Omental fat pad (tissue), 4 donors: ENCODE results near the gene ZDHHC14. TPM values are rescaled to one million over a fixed set of nuclear protein-coding genes. Genes with fewer than 3 reads are reported as not detected.

ENCODE experiments used
- ATAC-seq: fragments of 150-250 bp; one replicate; pipeline ENCODE4 v1.9.1; 2016; ENCODE audit warnings: mild to moderate bottlenecking, moderate library complexity; ENCODE audit not compliant: low FRiP score
- DNase-seq: peaks from one replicate; pipeline ENCODE4 v3.0.0-alpha.2; 2019; ENCODE audit warnings: low spot score
- total RNA-seq, 4 donors: library from RNA; depleted of rRNA; stranded (reverse); fragments of >200 nt; gene quantifications; one replicate each; pipeline ENCODE4 v1.1.0, GENCODE V29; 2016
- TF ChIP-seq, protein P1 (sequence below), 3 donors: fragments of 450-650 bp; IDR thresholded peaks; one replicate each; pipeline ENCODE4 v1.5.1; 2016 to 2017; ENCODE audit warnings: antibody characterized with exemption in 3 of 3, mild to moderate bottlenecking in 3 of 3, moderate library complexity in 2 of 3

Gene ZDHHC14
- total RNA-seq, 4 donors from 2014 or later: 5.6 to 13.7 (median 6.9) TPM

DNA sequence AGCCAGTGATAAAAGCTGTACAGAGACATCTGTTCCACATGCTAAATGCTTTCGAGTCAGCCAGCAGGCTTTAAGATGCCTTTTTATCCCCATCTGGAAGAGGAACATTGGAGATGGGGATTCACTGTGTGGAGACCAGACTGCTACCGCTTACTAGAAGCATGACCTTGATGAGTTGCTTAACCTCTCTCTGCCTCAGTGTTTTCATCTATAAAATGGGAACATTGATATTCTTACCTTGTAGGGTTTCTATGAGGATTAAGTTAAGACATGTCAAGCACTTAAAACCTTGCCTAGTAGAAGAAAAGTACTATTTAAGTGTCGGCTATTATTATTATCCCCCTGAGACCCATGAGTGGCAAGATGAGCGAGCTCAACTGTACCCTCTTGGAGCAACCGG is 276.8 kb downstream of the ZDHHC14 start:
- TF ChIP-seq, protein P1, sequence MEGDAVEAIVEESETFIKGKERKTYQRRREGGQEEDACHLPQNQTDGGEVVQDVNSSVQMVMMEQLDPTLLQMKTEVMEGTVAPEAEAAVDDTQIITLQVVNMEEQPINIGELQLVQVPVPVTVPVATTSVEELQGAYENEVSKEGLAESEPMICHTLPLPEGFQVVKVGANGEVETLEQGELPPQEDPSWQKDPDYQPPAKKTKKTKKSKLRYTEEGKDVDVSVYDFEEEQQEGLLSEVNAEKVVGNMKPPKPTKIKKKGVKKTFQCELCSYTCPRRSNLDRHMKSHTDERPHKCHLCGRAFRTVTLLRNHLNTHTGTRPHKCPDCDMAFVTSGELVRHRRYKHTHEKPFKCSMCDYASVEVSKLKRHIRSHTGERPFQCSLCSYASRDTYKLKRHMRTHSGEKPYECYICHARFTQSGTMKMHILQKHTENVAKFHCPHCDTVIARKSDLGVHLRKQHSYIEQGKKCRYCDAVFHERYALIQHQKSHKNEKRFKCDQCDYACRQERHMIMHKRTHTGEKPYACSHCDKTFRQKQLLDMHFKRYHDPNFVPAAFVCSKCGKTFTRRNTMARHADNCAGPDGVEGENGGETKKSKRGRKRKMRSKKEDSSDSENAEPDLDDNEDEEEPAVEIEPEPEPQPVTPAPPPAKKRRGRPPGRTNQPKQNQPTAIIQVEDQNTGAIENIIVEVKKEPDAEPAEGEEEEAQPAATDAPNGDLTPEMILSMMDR (IDR thresholded peaks at IDR 0.05): no peak
- no peak for ATAC-seq

DNA sequence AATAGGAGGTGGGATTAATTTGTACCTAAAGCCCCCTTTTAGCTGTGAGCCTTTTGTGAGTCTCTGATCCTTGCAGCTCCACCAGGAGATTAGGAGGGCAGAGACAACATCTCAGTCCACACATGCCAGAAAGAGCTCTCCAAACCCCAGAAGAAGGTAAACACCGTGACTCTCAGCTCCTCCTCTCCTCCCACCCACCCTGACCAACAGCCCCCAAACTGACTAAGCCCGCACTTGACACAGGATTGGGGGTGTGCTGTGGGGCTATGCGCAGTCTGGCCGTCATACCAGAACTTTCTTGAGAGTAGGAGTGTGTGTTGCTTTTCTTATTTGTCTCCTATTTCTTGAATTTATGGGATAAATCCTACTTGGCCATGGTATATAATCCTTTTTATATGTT is 277.3 kb downstream of the ZDHHC14 start:
- DNase-seq (no peak), ATAC-seq (no peak)
- TF ChIP-seq, protein P1 (IDR thresholded peaks at IDR 0.05): no peak

More for the DNA sequence above, 276.8 kb downstream of the ZDHHC14 start:
- no peak for DNase-seq

DNA sequence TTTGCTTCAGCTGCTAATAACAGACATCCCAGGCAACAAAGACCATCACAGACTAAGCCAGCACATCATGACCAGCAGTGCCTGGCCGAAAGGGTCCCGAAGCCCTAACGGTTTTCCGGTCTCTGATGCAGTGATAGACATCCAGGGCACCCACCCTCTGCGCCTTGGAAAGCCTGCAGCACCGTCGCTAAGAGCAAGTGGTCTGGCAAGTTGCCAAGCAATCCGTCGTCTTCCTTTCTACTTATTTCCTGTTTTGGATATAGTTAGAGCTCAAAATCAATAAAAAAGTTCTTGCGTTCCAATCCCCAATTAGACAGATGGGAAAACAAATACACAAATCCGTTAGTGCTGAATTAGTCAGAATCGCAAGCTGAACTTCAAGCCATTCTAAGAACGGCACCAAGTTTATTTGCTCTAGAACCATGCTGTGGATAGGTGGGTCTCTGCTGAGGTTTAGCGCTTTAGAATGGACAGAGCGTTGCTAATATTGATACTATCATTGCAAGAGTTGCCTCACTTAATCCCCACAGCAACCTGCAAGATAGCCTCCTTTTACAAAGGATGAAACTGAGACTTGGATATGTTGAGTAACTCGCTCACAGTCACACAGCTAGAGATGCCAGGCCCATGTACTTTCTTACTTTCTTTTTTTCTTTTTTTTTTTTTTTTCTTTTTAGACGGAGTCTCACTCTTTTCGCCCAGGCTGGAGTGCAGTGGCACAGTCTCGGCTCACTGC is 278.7 kb downstream of the ZDHHC14 start:
- ATAC-seq (no peak), DNase-seq (no peak)
- TF ChIP-seq, protein P1 (IDR thresholded peaks at IDR 0.05): no peak

DNA sequence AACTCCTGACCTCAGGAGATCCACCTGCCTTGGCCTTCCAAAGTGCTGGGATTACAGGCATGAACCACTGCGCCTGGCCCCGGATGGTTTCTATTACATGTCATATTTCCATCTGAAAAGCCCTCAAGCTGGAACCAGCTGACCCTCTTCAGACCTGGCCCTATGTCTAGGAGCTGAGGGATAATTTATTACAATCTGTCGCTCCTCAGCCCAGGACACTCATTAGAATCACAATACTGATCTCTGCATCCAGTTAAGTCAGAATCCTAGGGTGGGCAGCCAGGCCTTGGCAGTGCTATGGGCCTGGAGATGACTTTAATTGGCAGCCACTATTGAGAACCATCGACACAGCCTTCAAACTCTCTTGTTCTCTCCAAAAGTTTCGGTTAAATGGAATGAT is 279.4 kb downstream of the ZDHHC14 start:
- TF ChIP-seq, protein P1 (IDR thresholded peaks at IDR 0.05): no peak
- no peak for ATAC-seq
- no peak for DNase-seq

DNA sequence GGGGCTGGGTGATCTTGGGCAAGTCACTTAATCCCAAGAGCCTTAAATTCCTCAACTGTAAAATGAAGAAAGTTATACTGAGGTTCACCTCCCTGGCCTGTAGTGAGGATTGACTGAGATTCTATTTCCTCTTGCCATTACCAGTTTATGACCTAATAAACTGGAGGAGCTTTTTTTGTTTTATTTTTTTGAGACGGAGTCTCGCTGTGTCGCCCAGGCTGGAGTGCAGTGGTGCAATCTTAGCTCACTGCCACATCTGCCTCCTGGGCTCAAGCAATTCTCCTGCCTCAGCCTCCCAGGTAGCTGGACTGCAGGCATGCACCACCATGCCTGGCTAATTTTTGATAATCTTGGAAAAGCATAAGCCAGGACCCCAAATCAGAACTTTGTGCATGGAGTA is 280.7 kb downstream of the ZDHHC14 start:
- TF ChIP-seq, protein P1 (IDR thresholded peaks at IDR 0.05): no peak
- no peak for ATAC-seq
- DNase-seq: no peak

DNA sequence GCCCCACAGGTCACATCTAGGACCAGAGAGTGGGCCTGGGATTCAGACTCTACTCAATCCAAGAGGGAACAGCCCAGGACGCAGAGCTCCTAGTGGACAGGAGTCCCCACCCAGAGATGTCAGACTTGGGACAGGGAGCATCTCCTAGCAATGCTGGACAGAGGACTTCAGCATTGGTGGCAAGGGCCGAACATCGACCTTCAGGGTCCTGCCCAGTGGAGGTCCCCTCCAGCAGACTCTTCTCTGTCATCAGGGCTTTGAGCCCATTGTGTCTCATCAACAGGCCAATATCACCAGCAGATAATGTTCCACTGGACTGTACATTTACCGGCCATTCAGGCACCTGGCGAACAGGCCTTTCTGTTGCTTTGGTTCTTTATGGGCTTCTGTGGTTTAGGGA is 282.3 kb downstream of the ZDHHC14 start:
- ATAC-seq (no peak), DNase-seq (no peak)
- TF ChIP-seq, protein P1 (IDR thresholded peaks at IDR 0.05): no peak

DNA sequence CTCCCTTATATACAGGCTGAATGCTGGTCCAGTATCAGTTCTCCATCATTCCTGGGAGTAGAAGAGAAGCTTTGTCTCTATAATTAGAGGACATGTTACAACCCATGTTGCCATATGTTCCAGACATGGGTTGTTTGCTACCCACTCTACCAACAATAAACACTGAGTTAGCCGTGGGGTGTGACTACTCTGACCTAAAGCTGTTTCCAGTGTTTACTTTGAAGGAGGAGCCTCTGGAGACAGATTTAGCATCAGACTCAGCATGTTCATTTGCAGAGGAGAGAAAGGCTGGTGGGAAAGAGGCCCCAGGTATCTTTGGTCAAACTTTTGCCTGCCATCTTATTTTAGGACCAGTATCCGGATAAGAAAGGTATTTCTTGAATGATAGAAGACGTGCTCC is 284.2 kb downstream of the ZDHHC14 start:
- DNase-seq: no peak
- TF ChIP-seq, protein P1 (IDR thresholded peaks at IDR 0.05): no peak
- ATAC-seq: no peak
